ENCODE data around the gene MAP7.
A peak's percentile ranks its signal among the peaks of the same experiment; 100 is the strongest.

The MAP7 gene

GRCh38 chr6:136326038-136326553 is 224.1 kb downstream of the MAP7 start:
- DNase-seq (ENCODE audit: extremely low read depth, low read depth), result no peak
- TF ChIP-seq CTCF (IDR thresholded peaks at IDR 0.05; ENCODE audit: low read depth, low read length), result no peak

DNA sequence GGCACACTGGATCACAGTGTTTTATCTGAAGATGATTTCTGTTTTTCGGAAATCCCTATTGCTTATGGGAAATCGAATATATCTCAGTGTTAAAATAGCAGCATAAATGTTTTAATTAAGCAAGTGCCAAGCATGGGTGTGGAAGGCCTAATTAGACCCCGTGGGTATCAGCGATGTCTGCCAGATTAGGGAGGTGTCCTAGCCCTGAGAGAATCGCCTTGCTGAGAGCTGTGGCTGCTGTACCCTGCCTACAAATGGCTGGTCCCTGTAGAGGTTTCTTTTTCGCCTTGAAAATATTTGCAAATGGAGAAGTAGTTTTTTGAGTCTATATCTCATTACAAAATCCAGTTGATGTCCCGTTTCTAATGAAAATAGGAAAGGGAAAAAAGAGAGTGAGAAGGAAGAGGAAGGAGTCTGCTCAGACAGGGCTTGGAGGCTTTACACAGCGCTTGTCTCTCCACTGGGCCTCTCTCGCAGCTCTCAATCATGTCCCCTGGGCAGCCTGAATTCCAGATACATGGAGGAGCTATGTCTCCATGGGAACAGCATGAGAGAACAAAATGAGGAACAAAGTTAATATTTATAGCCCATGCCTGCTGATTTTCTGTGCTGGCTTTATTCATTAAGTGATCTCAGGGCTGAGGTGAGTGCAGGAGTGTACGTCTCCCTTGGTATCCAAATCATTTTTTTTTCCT is 225.4 kb downstream of the MAP7 start:
- no peak for DNase-seq (ENCODE audit: extremely low read depth, low read depth)
- TF ChIP-seq CTCF (IDR thresholded peaks at IDR 0.05; ENCODE audit: low read depth, low read length), result no peak

DNA sequence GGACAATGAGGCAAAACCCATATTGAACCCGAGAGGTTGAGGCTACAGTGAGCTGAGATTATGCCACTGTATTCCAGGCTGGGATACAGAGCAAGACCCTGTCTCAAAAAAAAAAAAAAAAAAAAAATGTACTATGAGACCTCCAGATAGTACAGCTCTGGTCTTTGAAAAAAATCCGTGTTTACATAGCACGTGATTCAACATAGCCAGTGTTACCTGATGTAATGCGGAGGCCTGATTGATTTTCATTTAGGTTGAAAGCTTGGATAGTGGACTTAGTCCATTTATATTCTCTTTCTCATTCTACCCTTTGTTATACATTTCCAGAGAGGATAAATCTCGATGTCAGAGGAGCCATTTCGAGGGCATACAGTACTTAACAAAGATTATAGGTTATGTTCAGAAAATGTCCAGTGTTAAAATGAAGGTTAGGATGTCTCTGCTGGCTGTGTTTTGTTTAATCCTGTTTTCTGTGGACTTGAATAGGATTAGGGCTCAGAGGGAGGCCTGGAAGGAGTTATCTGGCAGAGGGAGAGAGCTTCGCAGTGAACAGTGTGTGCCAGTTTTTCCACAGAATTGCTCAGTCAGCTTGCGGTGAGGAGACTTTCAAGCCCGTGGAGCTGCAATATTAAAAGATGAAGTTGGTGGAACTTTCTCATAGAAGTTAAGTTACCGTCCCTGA is 226.7 kb downstream of the MAP7 start:
- no peak for TF ChIP-seq CTCF (IDR thresholded peaks at IDR 0.05; ENCODE audit: low read depth, low read length)
- no peak for DNase-seq (ENCODE audit: extremely low read depth, low read depth)

DNA sequence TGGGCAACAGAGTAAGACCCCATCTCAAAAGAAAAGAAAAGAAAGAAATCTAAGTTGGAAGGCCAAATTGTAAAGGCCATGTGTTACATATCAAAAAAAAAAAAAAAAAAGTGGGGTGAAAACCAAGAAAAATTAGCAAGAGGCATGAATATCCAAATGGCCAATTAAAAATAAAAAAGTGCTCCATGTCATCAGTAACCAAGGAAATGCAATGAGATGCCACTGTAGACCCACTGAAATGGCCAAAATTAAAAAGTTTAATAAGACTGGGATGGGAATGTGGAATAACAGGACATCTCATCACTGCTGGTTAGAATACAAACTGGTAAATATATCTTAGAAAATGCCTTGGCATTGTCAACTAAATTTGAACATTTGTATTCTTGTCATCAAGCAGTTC is 230.5 kb downstream of the MAP7 start:
- TF ChIP-seq CTCF (IDR thresholded peaks at IDR 0.05; ENCODE audit: low read depth, low read length), result no peak
- DNase-seq (ENCODE audit: extremely low read depth, low read depth), result no peak

DNA sequence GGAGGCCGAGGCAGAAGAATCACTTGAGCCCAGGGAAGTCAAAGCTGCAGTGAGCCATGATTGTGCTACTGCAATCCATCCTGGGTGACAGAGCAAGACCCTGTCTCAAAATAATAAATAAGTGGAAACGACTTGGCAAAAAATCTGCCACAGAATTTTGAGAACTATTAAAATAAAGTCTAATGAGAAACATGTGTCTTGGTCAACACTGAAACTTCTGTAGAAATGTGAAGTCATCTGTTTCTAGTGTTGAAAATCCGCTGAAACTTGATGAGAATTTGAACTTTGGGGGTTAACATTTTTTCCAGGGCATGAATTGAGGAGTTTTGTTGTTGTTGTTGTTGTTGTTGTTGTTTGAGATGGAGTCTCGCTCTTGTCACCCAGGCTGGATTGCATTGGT is 231.5 kb downstream of the MAP7 start:
- peak; percentile 3 for DNase-seq (ENCODE audit: extremely low read depth, low read depth)
- no peak for TF ChIP-seq CTCF (IDR thresholded peaks at IDR 0.05; ENCODE audit: low read depth, low read length)

GRCh38 chr6:136317971-136318370 is 232.3 kb downstream of the MAP7 start:
- DNase-seq (ENCODE audit: extremely low read depth, low read depth), result no peak
- no peak for TF ChIP-seq CTCF (IDR thresholded peaks at IDR 0.05; ENCODE audit: low read depth, low read length)

GRCh38 chr6:136317021-136317694 is 233.1 kb downstream of the MAP7 start:
- peak; percentile 85 for TF ChIP-seq CTCF (IDR thresholded peaks at IDR 0.05; ENCODE audit: low read depth, low read length)

More at GRCh38 chr6:136317021-136317694, 233.1 kb downstream of the MAP7 start:
- DNase-seq (ENCODE audit: extremely low read depth, low read depth), result peak; percentile 34
